ENCODE results near the gene SGK2. TPM values are rescaled to one million over a fixed set of nuclear protein-coding genes. Genes with fewer than 3 reads are reported as not detected.

SGK2 gene
- 1.0 and 1.6 TPM in 2 replicates for total RNA-seq
- long read RNA-seq: 0 reads

DNA sequence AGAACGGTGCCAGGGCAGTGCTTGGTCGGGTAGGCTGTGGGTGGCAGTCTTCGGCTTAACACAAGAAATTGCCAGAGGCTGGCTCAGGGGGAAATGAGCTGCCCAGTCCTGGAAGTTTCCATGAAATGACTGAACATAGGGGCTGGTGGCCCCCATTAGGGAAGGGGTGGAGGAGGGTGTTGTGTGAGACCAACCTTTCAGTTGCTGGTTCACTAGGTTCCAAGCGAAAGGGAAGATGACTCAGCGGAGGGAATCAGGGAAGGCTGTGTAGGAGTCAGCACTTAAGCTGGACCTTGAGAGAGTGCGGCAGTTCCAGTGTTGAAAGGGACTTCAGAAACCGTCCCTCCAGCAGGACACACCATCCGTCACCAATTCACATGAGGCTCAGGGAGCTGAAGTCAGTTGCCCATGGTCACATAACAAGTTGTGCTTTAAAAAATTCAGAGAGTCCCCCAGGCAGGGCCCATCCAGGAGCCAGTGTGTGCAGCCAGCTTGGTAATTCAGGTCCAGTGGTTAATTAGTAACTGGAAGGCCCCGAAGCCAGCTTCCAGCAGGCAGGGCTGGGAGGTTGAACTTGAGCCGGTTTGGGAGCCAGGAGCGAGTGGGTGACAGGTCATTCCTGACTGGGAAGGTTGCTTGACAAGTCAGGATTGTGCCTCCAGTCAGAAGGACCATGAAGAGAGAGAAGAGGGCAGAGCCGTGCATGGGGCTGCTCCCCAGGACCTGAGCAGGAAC, at the start of gene SGK2:
TSS of gene SGK2 (plus strand) at position 616 of the 735 bp plus-strand sequence. CDS start 7,469 bp downstream, outside the sequence.
- H3K4me3 Mint-ChIP-seq: no peak within 1 kb of the TSS
- H3K27ac Mint-ChIP-seq (ENCODE audit: unreplicated experiment): peak within 1 kb of the TSS; percentile 88
- H3K9me3 Mint-ChIP-seq: no peaks in the 10 kb centered on the region
- DNase-seq (ENCODE audit: low read depth, low spot score): no peak
- H3K4me1 Mint-ChIP-seq: no peaks in the 10 kb centered on the region
- TF ChIP-seq, protein P1, sequence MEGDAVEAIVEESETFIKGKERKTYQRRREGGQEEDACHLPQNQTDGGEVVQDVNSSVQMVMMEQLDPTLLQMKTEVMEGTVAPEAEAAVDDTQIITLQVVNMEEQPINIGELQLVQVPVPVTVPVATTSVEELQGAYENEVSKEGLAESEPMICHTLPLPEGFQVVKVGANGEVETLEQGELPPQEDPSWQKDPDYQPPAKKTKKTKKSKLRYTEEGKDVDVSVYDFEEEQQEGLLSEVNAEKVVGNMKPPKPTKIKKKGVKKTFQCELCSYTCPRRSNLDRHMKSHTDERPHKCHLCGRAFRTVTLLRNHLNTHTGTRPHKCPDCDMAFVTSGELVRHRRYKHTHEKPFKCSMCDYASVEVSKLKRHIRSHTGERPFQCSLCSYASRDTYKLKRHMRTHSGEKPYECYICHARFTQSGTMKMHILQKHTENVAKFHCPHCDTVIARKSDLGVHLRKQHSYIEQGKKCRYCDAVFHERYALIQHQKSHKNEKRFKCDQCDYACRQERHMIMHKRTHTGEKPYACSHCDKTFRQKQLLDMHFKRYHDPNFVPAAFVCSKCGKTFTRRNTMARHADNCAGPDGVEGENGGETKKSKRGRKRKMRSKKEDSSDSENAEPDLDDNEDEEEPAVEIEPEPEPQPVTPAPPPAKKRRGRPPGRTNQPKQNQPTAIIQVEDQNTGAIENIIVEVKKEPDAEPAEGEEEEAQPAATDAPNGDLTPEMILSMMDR (conservative IDR thresholded peaks at IDR 0.05): no peak
- no peaks in the 10 kb centered on the region for H3K36me3 Mint-ChIP-seq (ENCODE audit: low read depth)
- H3K27me3 Mint-ChIP-seq (ENCODE audit: low read depth): no peaks in the 10 kb centered on the region

DNA sequence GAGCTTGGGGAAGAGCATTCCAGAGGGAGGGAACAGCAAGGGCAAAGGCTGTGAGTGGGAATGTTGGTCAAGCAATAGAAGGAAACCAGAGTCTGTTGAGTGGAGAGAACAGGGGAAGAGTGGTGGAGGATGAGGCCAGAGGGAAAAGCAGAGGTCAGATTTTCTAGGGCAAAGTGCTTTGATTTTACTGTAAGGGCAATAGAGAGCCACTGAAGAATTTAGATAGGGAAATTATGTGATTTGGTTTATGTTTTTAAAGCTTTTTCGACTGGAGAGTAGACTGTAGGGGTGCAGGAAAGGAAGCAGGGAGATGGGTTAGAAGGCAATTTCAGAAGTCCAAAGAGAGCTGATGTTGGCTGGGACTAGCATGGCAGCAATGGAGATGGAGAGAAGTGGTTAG, 46.9 kb upstream of the SGK2 start:
- H3K9me3 Mint-ChIP-seq: no peaks in the 10 kb centered on the region
- H3K36me3 Mint-ChIP-seq (ENCODE audit: low read depth): no peaks in the 10 kb centered on the region
- H3K4me3 Mint-ChIP-seq: peak overlapping the region; percentile 67
- no peak for DNase-seq (ENCODE audit: low read depth, low spot score)
- no peak overlapping the region for H3K27ac Mint-ChIP-seq (ENCODE audit: unreplicated experiment)
- peaks cover 23% of the 10 kb centered on the region for H3K27me3 Mint-ChIP-seq (ENCODE audit: low read depth)
- peaks cover 21% of the 10 kb centered on the region for H3K4me1 Mint-ChIP-seq
- TF ChIP-seq, protein P1 (conservative IDR thresholded peaks at IDR 0.05): no peak

DNA sequence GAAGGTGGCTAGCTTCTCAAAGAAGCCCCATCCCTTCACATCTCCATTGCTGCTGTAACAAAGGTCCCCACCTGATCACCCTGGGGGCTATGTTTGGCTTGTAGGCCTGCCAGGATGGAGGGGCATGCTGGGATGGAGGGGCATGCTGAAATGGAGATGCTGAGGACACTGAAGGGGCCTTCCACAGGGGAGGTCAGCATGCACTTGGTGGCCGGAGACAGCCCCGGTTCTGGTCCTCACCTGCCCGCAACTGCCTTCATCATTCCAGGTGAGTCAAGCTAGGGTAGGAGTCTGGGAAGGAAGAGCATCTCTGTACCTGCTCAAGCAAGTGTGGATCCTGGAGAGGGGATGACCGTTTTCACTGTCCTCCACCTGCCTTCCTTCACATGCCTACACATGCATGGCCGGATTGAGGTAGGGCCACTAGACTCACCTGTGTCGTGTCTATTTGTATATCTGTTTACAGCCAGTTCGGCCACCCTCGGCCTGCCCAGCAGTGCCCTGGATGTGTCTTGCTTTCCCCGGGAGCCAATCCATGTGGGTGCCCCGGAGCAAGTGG, 45.4 kb upstream of the SGK2 start:
- no peak overlapping the region for H3K27ac Mint-ChIP-seq (ENCODE audit: unreplicated experiment)
- H3K27me3 Mint-ChIP-seq (ENCODE audit: low read depth): peaks cover 11% of the 10 kb centered on the region
- H3K4me3 Mint-ChIP-seq: peak overlapping the region; percentile 98
- no peaks in the 10 kb centered on the region for H3K36me3 Mint-ChIP-seq (ENCODE audit: low read depth)
- TF ChIP-seq, protein P1 (conservative IDR thresholded peaks at IDR 0.05): no peak
- H3K4me1 Mint-ChIP-seq: peaks cover 20% of the 10 kb centered on the region
- H3K9me3 Mint-ChIP-seq: no peaks in the 10 kb centered on the region
- DNase-seq (ENCODE audit: low read depth, low spot score): no peak

DNA sequence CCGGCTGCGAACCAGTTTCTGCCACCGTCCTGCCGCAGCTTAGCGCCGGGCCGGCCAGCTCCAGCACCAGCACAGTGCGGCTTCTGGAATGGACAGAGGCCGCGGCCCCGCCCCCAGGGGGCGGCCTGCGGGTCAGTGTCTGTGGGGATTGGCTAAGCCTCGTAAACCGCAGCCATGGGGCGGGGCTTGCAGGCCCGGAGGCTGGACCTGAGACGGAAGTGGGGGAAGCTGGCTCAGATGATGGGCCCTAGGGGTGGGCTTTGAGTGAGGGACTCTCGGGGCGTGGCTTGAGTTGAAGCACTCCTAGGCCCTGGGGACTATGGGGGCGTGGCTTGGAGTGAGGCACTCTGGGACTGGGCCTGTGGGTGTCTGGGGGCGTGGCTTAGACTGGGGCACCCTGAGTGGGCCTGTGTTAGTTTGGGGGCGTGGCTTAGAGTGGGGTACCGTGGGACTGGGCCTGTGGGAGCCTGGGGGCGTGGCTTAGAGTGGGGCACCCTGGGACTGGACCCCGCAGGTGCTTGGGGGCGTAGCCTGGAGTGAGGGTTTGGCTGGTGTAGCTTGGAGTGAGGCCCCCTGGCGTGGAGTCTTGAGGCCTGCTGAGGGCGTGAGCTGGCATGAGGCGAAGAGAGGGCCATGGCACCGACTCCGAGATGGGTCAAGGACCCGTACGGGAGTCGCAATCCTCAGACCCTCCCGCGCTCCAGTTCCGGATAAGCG, 44.7 kb upstream of the SGK2 start:
- no peaks in the 10 kb centered on the region for H3K36me3 Mint-ChIP-seq (ENCODE audit: low read depth)
- TF ChIP-seq, protein P1 (conservative IDR thresholded peaks at IDR 0.05): peak; percentile 45
- H3K27me3 Mint-ChIP-seq (ENCODE audit: low read depth): peaks cover 5% of the 10 kb centered on the region
- H3K4me1 Mint-ChIP-seq: peaks cover 16% of the 10 kb centered on the region
- DNase-seq (ENCODE audit: low read depth, low spot score): peak; percentile 94
- H3K4me3 Mint-ChIP-seq: peak overlapping the region; percentile 98
- H3K9me3 Mint-ChIP-seq: no peaks in the 10 kb centered on the region
- peak overlapping the region; percentile 98 for H3K27ac Mint-ChIP-seq (ENCODE audit: unreplicated experiment)

DNA sequence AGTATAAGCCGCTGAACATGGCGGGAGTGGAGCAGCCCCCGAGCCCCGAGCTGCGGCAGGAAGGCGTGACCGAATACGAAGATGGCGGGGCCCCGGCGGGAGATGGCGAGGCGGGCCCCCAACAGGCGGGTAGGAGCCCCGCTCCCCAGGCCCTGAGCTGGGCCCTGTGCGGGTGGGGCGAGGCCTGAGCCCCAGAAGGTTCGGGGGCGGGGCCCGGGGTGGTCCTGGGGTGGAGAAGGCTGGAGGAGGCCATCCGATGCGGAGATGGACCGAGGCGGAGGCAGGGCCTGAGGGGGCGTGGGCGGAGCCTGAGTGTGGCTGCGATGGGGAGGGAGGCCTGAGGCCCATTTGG, 44.2 kb upstream of the SGK2 start:
- TF ChIP-seq, protein P1 (conservative IDR thresholded peaks at IDR 0.05): no peak
- Mint-ChIP-seq H3K36me3 (ENCODE audit: low read depth) (no peaks in the 10 kb centered on the region), H3K27me3 (ENCODE audit: low read depth) (no peaks in the 10 kb centered on the region), H3K4me3 (peak overlapping the region; percentile 98), H3K27ac (ENCODE audit: unreplicated experiment) (peak overlapping the region; percentile 98), H3K9me3 (no peaks in the 10 kb centered on the region), H3K4me1 (peaks cover 16% of the 10 kb centered on the region)
- no peak for DNase-seq (ENCODE audit: low read depth, low spot score)
